Tibial nerve (tissue), 4 donors: ENCODE results near the gene FUOM. TPM values are rescaled to one million over a fixed set of nuclear protein-coding genes. Genes with fewer than 3 reads are reported as not detected.

Experiments
- DNase-seq, 2 donors: peaks; one replicate each; pipeline ENCODE4 v3.0.0-alpha.2; 2019; ENCODE audit warnings: low spot score in 2 of 2
- H3K27ac ChIP-seq, 4 donors: fragments of 200-600 bp; sonication (generic) in 3 of 4; one replicate each; pipeline ENCODE4 v1.5.1; 2017 to 2019; ENCODE audit warnings: mild to moderate bottlenecking in 1 of 4
- H3K27me3 ChIP-seq, 2 donors: fragments of 200-600 bp; sonication (generic) in 1 of 2; one replicate each; pipeline versions ENCODE4 v1.5.1 to v1.6.0; 2017 to 2019
- H3K36me3 ChIP-seq, 3 donors: fragments of 200-600 bp; sonication (generic); one replicate each; pipeline ENCODE4 v1.5.1; 2018 to 2019
- H3K4me1 ChIP-seq, 4 donors: fragments of 200-600 bp; sonication (generic) in 3 of 4; one replicate each; pipeline ENCODE4 v1.5.1; 2017 to 2019
- H3K4me3 ChIP-seq, 4 donors: fragments of 200-600 bp; sonication (generic) in 3 of 4; one replicate each; pipeline ENCODE4 v1.5.1; 2017 to 2019; ENCODE audit warnings: mild to moderate bottlenecking in 1 of 4, moderate library complexity in 1 of 4
- H3K9me3 ChIP-seq, 4 donors: fragments of 200-600 bp; sonication (generic) in 3 of 4; one replicate each; pipeline ENCODE4 v1.5.1; 2017 to 2019
- CTCF ChIP-seq, 5 experiments: fragments of 200-600 bp in 3 of 5; fragments of 450-650 bp in 2 of 5; sonication (generic) in 3 of 5; IDR thresholded peaks; one replicate each; pipeline ENCODE4 v1.5.1; 2016 to 2019; ENCODE audit warnings: antibody characterized with exemption in 5 of 5, mild to moderate bottlenecking in 3 of 5, moderate library complexity in 2 of 5
- EP300 ChIP-seq, 2 donors: sonication (generic); formaldehyde crosslinking; IDR thresholded peaks; one replicate each; pipeline ENCODE4 v1.6.1; 2017; ENCODE audit warnings: antibody characterized with exemption in 2 of 2, mild to moderate bottlenecking in 1 of 2
- POLR2A ChIP-seq, 2 donors: fragments of 450-650 bp; IDR thresholded peaks; one replicate each; pipeline ENCODE4 v1.6.1; 2017; ENCODE audit warnings: antibody characterized with exemption in 2 of 2, mild to moderate bottlenecking in 2 of 2, moderate library complexity in 2 of 2
- WGBS, 2 donors: methylation state at CpG; one replicate each; pipeline ENCODE4 v1.1.5; 2018; 5-methylcytosine and 5-hydroxymethylcytosine counted together
- total RNA-seq, 4 donors: library from RNA; depleted of rRNA; stranded (reverse); fragments of >200 nt; gene quantifications; one replicate each; pipeline ENCODE4 v1.1.0, GENCODE V29; 2016

Gene FUOM
- total RNA-seq, 4 donors from 2014 or later: 44.1 to 59.4 (median 49.3) TPM

GRCh38 chr10:133399123-133399601 is 41.3 kb upstream of the FUOM start:
- 95% methylated on average over 14 to 19 of the region's 19 CpGs for WGBS, 2 donors
- no peaks in the 10 kb centered on the region for H3K27me3 ChIP-seq
- TF ChIP-seq CTCF (IDR thresholded peaks at IDR 0.05) (no peak), EP300 (IDR thresholded peaks at IDR 0.05) (no peak), POLR2A (IDR thresholded peaks at IDR 0.05) (no peak)
- no peaks in the 10 kb centered on the region for H3K9me3 ChIP-seq
- no peak overlapping the region for H3K27ac ChIP-seq
- no peak for DNase-seq
- H3K4me3 ChIP-seq: no peak overlapping the region
- H3K36me3 ChIP-seq: peaks cover 2 to 83% (median 31%) of the 10 kb centered on the region in 3 donors
- H3K4me1 ChIP-seq: peaks cover 0 to 20% (median 10%) of the 10 kb centered on the region in 4 donors

- DNase-seq: no peak
- Histone ChIP-seq H3K27ac (no peak overlapping the region), H3K27me3 (no peaks in the 10 kb centered on the region), H3K4me3 (no peak overlapping the region), H3K9me3 (no peaks in the 10 kb centered on the region), H3K36me3 (peaks cover 2 to 73% (median 31%) of the 10 kb centered on the region in 3 donors), H3K4me1 (peaks cover 0 to 25% (median 12%) of the 10 kb centered on the region in 4 donors)
- WGBS, 2 donors: 95 to 97% methylated on average over 7 of the region's 7 CpGs
- no peak for TF ChIP-seq EP300 (IDR thresholded peaks at IDR 0.05)
- TF ChIP-seq CTCF (IDR thresholded peaks at IDR 0.05): no peak
- no peak for TF ChIP-seq POLR2A (IDR thresholded peaks at IDR 0.05)
These were observed 40.1 kb upstream of the FUOM start for GRCh38 chr10:133397938-133398337.

- Histone ChIP-seq H3K36me3 (peaks cover 2 to 62% (median 16%) of the 10 kb centered on the region in 3 donors), H3K27ac (no peak overlapping the region), H3K4me1 (peaks cover 0 to 25% (median 12%) of the 10 kb centered on the region in 4 donors), H3K4me3 (no peak overlapping the region), H3K27me3 (no peaks in the 10 kb centered on the region), H3K9me3 (no peaks in the 10 kb centered on the region)
- no peak for DNase-seq
- 94% methylated on average over 19 of the region's 19 CpGs for whole genome bisulfite sequencing, 2 donors
- TF ChIP-seq EP300 (IDR thresholded peaks at IDR 0.05) (no peak), POLR2A (IDR thresholded peaks at IDR 0.05) (no peak), CTCF (IDR thresholded peaks at IDR 0.05) (no peak)
These were observed 38.3 kb upstream of the FUOM start for GRCh38 chr10:133396035-133396624.

GRCh38 chr10:133394801-133395221 is 37.0 kb upstream of the FUOM start:
- no peaks in the 10 kb centered on the region for H3K9me3 ChIP-seq
- H3K4me3 ChIP-seq: peak overlapping the region; percentile 76 to 94 (median 84)
- WGBS, 2 donors: 32% methylated on average over 21 of the region's 21 CpGs
- DNase-seq: no peak
- peak overlapping the region in 3 of 4 donors; percentile 84 to 88 (median 86) for H3K27ac ChIP-seq
- H3K4me1 ChIP-seq: peaks cover 0 to 25% (median 10%) of the 10 kb centered on the region in 4 donors
- TF ChIP-seq POLR2A (IDR thresholded peaks at IDR 0.05) (no peak), EP300 (IDR thresholded peaks at IDR 0.05) (no peak), CTCF (IDR thresholded peaks at IDR 0.05) (no peak)
- no peaks in the 10 kb centered on the region for H3K27me3 ChIP-seq
- H3K36me3 ChIP-seq: peaks cover 2 to 63% (median 11%) of the 10 kb centered on the region in 3 donors

GRCh38 chr10:133394064-133394663 is 36.3 kb upstream of the FUOM start, which contains the start of gene MTG1:
Gene MTG1 (plus strand): TSS chr10:133394157. CDS start chr10:133394221, 64 bp downstream.
- Histone ChIP-seq H3K27me3 (no peaks in the 10 kb centered on the region), H3K4me1 (peaks cover 0 to 25% (median 10%) of the 10 kb centered on the region in 4 donors), H3K36me3 (peaks cover 0 to 63% (median 7%) of the 10 kb centered on the region in 3 donors), H3K4me3 (peak within 1 kb of the TSS; percentile 76 to 94 (median 84)), H3K9me3 (no peaks in the 10 kb centered on the region), H3K27ac (peak within 1 kb of the TSS in 3 of 4 donors; percentile 84 to 88 (median 86))
- DNase-seq: peak; percentile 74 to 82
- peak in 1 of 2 donors; percentile 62 for TF ChIP-seq POLR2A (IDR thresholded peaks at IDR 0.05)
- peak in 1 of 2 donors; percentile 90 for TF ChIP-seq EP300 (IDR thresholded peaks at IDR 0.05)
- peak in 4 of 5 experiments; percentile 26 to 75 (median 38) for TF ChIP-seq CTCF (IDR thresholded peaks at IDR 0.05)
- WGBS, 2 donors: 0 to 1% methylated on average over 39 to 63 of the region's 69 CpGs
